GM12892 (cell line): ENCODE data around the gene NEK4.
A peak's percentile ranks its signal among the peaks of the same experiment; 100 is the strongest.

Experiments used
- DNase-seq: peaks from one replicate; pipeline ENCODE4 v3.0.0; 2011; ENCODE audit not compliant: insufficient read length
- FAIRE-seq: peaks from 2 replicates; lab custom pipeline; 2011; peaks lifted over from hg19 to GRCh38; lab: Jason Lieb, UNC
- POLR2A ChIP-seq: IDR thresholded peaks from 2 replicates; pipeline ENCODE4 v1.6.1; 2011; ENCODE audit warnings: low read depth, low read length, control low read depth
- POLR2AphosphoS5 ChIP-seq: IDR thresholded peaks from 2 replicates; pipeline ENCODE4 v1.6.1; 2011; ENCODE audit warnings: low read depth, low read length, control low read depth
- TAF1 ChIP-seq: IDR thresholded peaks from 2 replicates; pipeline ENCODE4 v1.6.1; 2011; ENCODE audit warnings: low read depth, mild to moderate bottlenecking, control low read depth, low read length, borderline replicate concordance

NEK4 gene

GRCh38 chr3:52805270-52806039, 34.7 kb upstream of the NEK4 start:
- DNase-seq (no peak), FAIRE-seq (no peak)
- TF ChIP-seq POLR2A: no peak
- no peak for TF ChIP-seq TAF1
- no peak for TF ChIP-seq POLR2AphosphoS5

GRCh38 chr3:52801839-52802238, 31.1 kb upstream of the NEK4 start:
- DNase-seq (no peak), FAIRE-seq (no peak)
- TF ChIP-seq POLR2AphosphoS5 (no peak), POLR2A (no peak), TAF1 (no peak)

GRCh38 chr3:52800079-52800478, 29.3 kb upstream of the NEK4 start:
- TF ChIP-seq POLR2A (no peak), TAF1 (no peak), POLR2AphosphoS5 (no peak)
- no peak for DNase-seq
- no peak for FAIRE-seq

- FAIRE-seq (peak; percentile 63), DNase-seq (peak; percentile 66)
- TF ChIP-seq POLR2A (no peak), TAF1 (no peak), POLR2AphosphoS5 (no peak)
Observed at GRCh38 chr3:52798978-52799476, 28.3 kb upstream of the NEK4 start.

GRCh38 chr3:52798376-52798977, 27.7 kb upstream of the NEK4 start:
- TF ChIP-seq POLR2A (no peak), POLR2AphosphoS5 (no peak)
- DNase-seq (no peak), FAIRE-seq (no peak)

GRCh38 chr3:52796411-52796810, 25.7 kb upstream of the NEK4 start:
- no peak for FAIRE-seq
- DNase-seq: no peak
- TF ChIP-seq TAF1: no peak
- no peak for TF ChIP-seq POLR2A
- no peak for TF ChIP-seq POLR2AphosphoS5

GRCh38 chr3:52795298-52795900, 24.7 kb upstream of the NEK4 start:
- DNase-seq: no peak
- TF ChIP-seq POLR2AphosphoS5: no peak
- TF ChIP-seq TAF1: no peak
- no peak for TF ChIP-seq POLR2A
- no peak for FAIRE-seq

GRCh38 chr3:52794612-52795099, 23.9 kb upstream of the NEK4 start, which contains the start of gene ITIH3:
Gene ITIH3, plus strand, starts transcription at chr3:52794796. Its CDS starts 8 bp downstream, at chr3:52794804.
- no peak for DNase-seq
- no peak for FAIRE-seq
- no peak for TF ChIP-seq POLR2A
- TF ChIP-seq POLR2AphosphoS5: no peak
- TF ChIP-seq TAF1: no peak

GRCh38 chr3:52793702-52794611, 23.2 kb upstream of the NEK4 start:
- FAIRE-seq: no peak
- no peak for DNase-seq
- TF ChIP-seq TAF1 (no peak), POLR2AphosphoS5 (no peak), POLR2A (no peak)

GRCh38 chr3:52792961-52793695, 22.4 kb upstream of the NEK4 start:
- no peak for FAIRE-seq
- TF ChIP-seq POLR2A (no peak), POLR2AphosphoS5 (no peak), TAF1 (no peak)
- no peak for DNase-seq
